ENCODE data around the gene RNF115. TPM values are rescaled to one million over a fixed set of nuclear protein-coding genes. Genes with fewer than 3 reads are reported as not detected.

RNF115 gene
- total and polyA plus RNA-seq, 12 donors: 8.3 to 19.2 (median 12.4) TPM

DNA sequence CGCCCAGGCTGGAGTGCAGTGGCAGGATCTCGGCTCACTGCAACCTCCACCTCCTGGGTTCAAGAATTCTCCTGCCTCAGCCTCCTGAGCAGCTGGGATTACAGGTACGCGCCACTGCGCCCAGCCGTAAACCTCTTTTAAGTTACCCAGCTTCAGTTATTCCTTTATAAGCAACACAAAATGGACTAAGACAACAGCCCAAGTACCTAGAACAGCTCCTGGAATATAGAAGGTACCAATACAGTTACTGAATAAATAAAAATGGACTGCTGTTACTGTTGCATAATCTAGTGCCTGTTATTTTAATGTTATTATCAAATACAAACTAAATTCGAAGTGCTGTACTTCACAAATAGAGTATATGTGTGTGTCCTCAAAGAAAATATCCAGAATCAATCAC, 17.1 kb downstream of the RNF115 start:
- Histone ChIP-seq H3K9me3 (replicated peaks in 1 of 3) (no peaks in the 10 kb centered on the region), H3K27ac (no peak overlapping the region), H3K36me3 (replicated peaks in 1 of 2) (no peaks in the 10 kb centered on the region), H3K4me3 (no peak overlapping the region), H3K27me3 (no peaks in the 10 kb centered on the region), H3K4me1 (replicated peaks in 1 of 2) (peaks cover 0 to 24% of the 10 kb centered on the region in 2 donors)
- WGBS, 4 donors: 93 to 95% (median 94%) methylated on average over 7 of the region's 7 CpGs
- intact Hi-C loops (cut with DNase I): no loop called here
- TF ChIP-seq, protein P1, sequence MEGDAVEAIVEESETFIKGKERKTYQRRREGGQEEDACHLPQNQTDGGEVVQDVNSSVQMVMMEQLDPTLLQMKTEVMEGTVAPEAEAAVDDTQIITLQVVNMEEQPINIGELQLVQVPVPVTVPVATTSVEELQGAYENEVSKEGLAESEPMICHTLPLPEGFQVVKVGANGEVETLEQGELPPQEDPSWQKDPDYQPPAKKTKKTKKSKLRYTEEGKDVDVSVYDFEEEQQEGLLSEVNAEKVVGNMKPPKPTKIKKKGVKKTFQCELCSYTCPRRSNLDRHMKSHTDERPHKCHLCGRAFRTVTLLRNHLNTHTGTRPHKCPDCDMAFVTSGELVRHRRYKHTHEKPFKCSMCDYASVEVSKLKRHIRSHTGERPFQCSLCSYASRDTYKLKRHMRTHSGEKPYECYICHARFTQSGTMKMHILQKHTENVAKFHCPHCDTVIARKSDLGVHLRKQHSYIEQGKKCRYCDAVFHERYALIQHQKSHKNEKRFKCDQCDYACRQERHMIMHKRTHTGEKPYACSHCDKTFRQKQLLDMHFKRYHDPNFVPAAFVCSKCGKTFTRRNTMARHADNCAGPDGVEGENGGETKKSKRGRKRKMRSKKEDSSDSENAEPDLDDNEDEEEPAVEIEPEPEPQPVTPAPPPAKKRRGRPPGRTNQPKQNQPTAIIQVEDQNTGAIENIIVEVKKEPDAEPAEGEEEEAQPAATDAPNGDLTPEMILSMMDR (IDR thresholded peaks at IDR 0.05): no peak
- TF ChIP-seq POLR2A (IDR thresholded peaks at IDR 0.05): no peak
- DNase-seq: no peak

DNA sequence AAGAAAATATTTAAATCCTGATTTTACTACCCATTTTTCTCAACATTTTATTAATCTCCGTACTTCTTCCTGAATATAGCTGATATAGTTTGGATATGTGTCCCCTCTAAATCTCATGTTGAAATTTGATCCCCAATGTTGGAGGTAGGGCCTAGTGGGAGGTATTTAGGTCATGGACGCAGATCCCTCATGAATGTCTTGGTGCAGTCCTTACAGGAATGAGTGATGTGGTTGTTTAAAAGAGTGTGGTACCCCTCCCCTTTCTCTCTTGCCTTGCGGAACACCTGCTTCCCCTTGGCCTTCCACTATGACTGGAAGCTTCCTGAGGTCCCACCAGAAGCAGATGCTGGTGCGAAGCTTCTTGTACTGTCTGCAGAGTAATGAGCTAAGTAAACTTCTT, 17.5 kb downstream of the RNF115 start:
- TF ChIP-seq, protein P1 (IDR thresholded peaks at IDR 0.05): no peak
- no peak for TF ChIP-seq POLR2A (IDR thresholded peaks at IDR 0.05)
- no peak for DNase-seq
- Histone ChIP-seq H3K4me1 (replicated peaks in 1 of 2) (peaks cover 0 to 24% of the 10 kb centered on the region in 2 donors), H3K27me3 (no peaks in the 10 kb centered on the region), H3K36me3 (replicated peaks in 1 of 2) (no peaks in the 10 kb centered on the region), H3K4me3 (no peak overlapping the region), H3K9me3 (replicated peaks in 1 of 3) (no peaks in the 10 kb centered on the region), H3K27ac (no peak overlapping the region)
- 89 to 98% (median 92%) methylated on average over 4 of the region's 4 CpGs for WGBS, 4 donors
- intact Hi-C loops (cut with DNase I): no loop called here

DNA sequence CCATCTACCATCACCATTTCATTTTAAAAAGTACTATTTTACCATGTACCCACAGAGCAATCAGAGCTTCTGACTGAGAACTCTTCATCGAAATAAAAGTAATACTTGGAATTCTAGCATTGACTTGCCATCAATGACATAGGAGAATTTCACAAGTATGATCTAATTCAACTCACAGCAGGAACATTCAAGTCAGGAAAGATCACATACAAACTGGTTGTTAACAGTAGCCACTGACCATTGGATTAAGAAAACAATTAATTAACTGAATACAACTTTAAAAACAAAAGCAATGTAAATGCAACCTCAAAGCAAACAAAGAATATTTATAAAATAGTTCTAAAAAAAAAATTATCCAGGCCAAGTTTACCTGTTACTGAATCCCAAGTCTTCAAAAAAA, 18.8 kb downstream of the RNF115 start:
- Histone ChIP-seq H3K27me3 (no peaks in the 10 kb centered on the region), H3K4me3 (no peak overlapping the region), H3K9me3 (replicated peaks in 1 of 3) (no peaks in the 10 kb centered on the region), H3K27ac (no peak overlapping the region), H3K4me1 (replicated peaks in 1 of 2) (peaks cover 0 to 24% of the 10 kb centered on the region in 2 donors), H3K36me3 (replicated peaks in 1 of 2) (no peaks in the 10 kb centered on the region)
- 67 to 93% (median 78%) methylated on average over 1 of the region's 1 CpG for WGBS, 4 donors
- DNase-seq: no peak
- TF ChIP-seq, protein P1 (IDR thresholded peaks at IDR 0.05): no peak
- no peak for TF ChIP-seq POLR2A (IDR thresholded peaks at IDR 0.05)
- intact Hi-C loops (cut with DNase I): no loop called here

DNA sequence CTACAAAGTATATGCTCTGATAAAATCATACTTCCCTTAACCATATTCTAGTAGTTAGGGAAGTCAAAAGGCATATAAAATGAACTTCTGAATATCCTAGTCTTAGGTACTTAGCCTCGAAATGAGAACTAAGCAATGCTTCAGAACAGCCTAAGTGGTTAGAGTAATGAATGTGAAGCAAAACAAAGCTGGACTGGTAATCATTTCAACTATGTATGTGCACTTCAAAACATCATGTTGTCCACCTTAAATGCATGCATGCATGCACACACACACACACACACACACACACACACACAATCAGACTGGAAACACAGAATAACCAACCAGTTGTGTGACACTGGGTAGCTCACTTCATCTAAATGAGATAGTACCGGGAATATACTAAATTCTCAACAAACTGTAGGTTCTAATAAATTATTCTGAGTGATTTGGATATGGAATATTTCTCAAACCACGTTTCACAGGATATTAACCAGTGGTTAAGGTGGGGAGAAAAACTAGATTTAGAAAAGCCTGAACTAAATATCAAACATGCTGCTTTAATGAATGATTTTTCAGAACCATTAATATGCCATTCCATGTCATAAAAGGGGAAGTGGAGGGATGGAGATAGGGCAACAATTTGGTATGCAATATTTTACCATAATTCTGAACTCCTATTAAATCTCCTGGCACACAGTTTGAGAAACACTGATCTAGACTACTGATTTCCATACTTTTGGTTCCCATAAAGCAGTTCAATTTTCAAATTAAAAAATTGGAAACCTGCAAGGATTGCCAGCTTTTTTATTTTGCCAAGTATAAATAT, 19.5 kb downstream of the RNF115 start:
- H3K27me3 ChIP-seq: no peaks in the 10 kb centered on the region
- TF ChIP-seq POLR2A (IDR thresholded peaks at IDR 0.05): no peak
- TF ChIP-seq, protein P1 (IDR thresholded peaks at IDR 0.05): no peak
- H3K4me3 ChIP-seq: no peak overlapping the region
- H3K9me3 ChIP-seq (replicated peaks in 1 of 3): no peaks in the 10 kb centered on the region
- no peak for DNase-seq
- 56 to 73% (median 70%) methylated on average over 3 of the region's 3 CpGs for WGBS, 4 donors
- no peak overlapping the region for H3K27ac ChIP-seq
- no peaks in the 10 kb centered on the region for H3K36me3 ChIP-seq (replicated peaks in 1 of 2)
- intact Hi-C loops (cut with DNase I): no loop called here
- H3K4me1 ChIP-seq (replicated peaks in 1 of 2): peaks cover 0 to 24% of the 10 kb centered on the region in 2 donors
